NK-92 (cell line): Measurements from ENCODE around the gene OR52H1.
"Not testable (repeated sequence)": the region's sequence is repeated elsewhere in the genome, so short reads cannot be mapped to it uniquely, and the experiment has no call there.

Experiments
- DNase-seq: peaks from one replicate; lab custom pipeline; 2025; ENCODE audit not compliant: unreplicated experiment; lab: John Stamatoyannopoulos, UW

Gene OR52H1

GRCh38 chr11:5548440-5548839 is at the start of gene OR52H1:
TSS of gene OR52H1 (minus strand) at chr11:5548540. CDS start at chr11:5545505, 3,035 bp downstream.
- DNase-seq = no peak

- no peak for DNase-seq
These were observed 49.6 kb upstream of the OR52H1 start for GRCh38 chr11:5597953-5598352.

- DNase-seq = no peak
These were observed 48.4 kb upstream of the OR52H1 start, which contains the start of gene TRIM6 for GRCh38 chr11:5596607-5597201. TSS of gene TRIM6 (plus strand) at chr11:5596637. CDS start at chr11:5596898, 261 bp downstream.

GRCh38 chr11:5593146-5593545 is 44.8 kb upstream of the OR52H1 start:
- DNase-seq = no peak

GRCh38 chr11:5592615-5593014 is 44.3 kb upstream of the OR52H1 start:
- no peak for DNase-seq

GRCh38 chr11:5591613-5592012 is 43.3 kb upstream of the OR52H1 start:
- DNase-seq = no peak

GRCh38 chr11:5589906-5590305 is 41.6 kb upstream of the OR52H1 start:
- not testable (repeated sequence) for DNase-seq

- DNase-seq = not testable (repeated sequence)
These were observed 36.1 kb upstream of the OR52H1 start for GRCh38 chr11:5584458-5584857.

GRCh38 chr11:5581014-5581413 is 32.7 kb upstream of the OR52H1 start:
- no peak for DNase-seq

- no peak for DNase-seq
These were observed 32.2 kb upstream of the OR52H1 start, which contains the start of gene OR52B6 for GRCh38 chr11:5580577-5580976. TSS of gene OR52B6 (plus strand) at chr11:5580877. CDS start at chr11:5580877, 0 bp downstream.

GRCh38 chr11:5577101-5577500 is 28.8 kb upstream of the OR52H1 start:
- no peak for DNase-seq

- no peak for DNase-seq
These were observed 26.8 kb upstream of the OR52H1 start for GRCh38 chr11:5575152-5575551.

- no peak for DNase-seq
These were observed 26.3 kb upstream of the OR52H1 start for GRCh38 chr11:5574654-5575053.

- DNase-seq = no peak
These were observed 16.1 kb upstream of the OR52H1 start for GRCh38 chr11:5564259-5565019.

GRCh38 chr11:5557751-5558150 is 9.4 kb upstream of the OR52H1 start:
- no peak for DNase-seq

- DNase-seq = no peak
These were observed 8.4 kb upstream of the OR52H1 start for GRCh38 chr11:5556596-5557188.

GRCh38 chr11:5553343-5553742 is 5.0 kb upstream of the OR52H1 start:
- DNase-seq = no peak

GRCh38 chr11:5550440-5551095 is 2.2 kb upstream of the OR52H1 start:
- no peak for DNase-seq

GRCh38 chr11:5547982-5548381 is 358 bp downstream of the OR52H1 start:
- DNase-seq = no peak

GRCh38 chr11:5546457-5546856 is 1.9 kb downstream of the OR52H1 start:
- DNase-seq = no peak

GRCh38 chr11:5541427-5541826 is 6.9 kb downstream of the OR52H1 start:
- DNase-seq = no peak

- DNase-seq = no peak
These were observed 11.9 kb downstream of the OR52H1 start for GRCh38 chr11:5536482-5536881.
